GM10847 (cell line): ENCODE data around the gene GLIS2.

Source experiments
- POLR2A ChIP-seq: IDR thresholded peaks from 2 replicates; pipeline ENCODE4 v1.6.1; 2011; ENCODE audit not compliant: insufficient read length; ENCODE audit errors: extremely low read depth

Gene GLIS2

GRCh38 chr16:4323071-4323844, 7.4 kb downstream of the GLIS2 start:
- TF ChIP-seq POLR2A: no peak

GRCh38 chr16:4323845-4324488, 8.1 kb downstream of the GLIS2 start:
- TF ChIP-seq POLR2A: no peak

DNA sequence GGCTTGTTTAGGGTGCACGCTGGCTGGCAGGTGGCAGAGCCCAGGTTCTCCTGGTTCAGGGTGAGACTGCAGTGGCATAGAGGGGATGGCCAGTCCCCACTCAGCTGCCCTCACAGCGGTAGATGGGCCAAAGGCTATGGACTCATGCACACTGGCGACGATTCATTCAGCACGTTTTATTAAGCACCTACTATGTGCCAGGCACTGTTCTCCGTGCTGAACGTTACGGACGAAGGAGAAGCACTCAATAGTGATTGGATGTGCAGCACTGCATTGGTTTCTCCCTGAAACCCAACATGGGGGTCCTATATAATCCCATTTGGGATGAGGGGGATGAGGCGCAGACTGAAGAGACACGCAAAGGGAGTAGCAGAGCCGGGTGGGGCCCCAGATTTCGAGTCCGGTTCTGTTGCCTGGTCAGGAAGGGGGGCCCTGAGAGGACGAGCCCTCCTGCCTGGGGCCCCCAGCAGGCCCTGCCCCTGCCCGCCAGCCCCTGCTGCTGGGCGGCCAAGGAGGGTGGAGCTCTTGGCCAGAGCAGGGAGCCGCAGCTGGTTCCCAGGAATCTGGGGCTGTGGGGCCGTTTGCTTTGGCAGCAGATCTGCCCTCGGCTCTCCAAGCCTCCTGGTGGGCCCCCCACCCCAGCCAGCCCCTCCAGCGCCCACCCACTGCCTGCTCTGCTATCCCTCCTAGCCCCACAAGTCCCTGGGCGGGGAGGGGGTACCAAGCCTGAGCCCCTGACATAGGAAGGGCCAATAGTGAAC, 8.8 kb downstream of the GLIS2 start:
- TF ChIP-seq POLR2A: no peak

DNA sequence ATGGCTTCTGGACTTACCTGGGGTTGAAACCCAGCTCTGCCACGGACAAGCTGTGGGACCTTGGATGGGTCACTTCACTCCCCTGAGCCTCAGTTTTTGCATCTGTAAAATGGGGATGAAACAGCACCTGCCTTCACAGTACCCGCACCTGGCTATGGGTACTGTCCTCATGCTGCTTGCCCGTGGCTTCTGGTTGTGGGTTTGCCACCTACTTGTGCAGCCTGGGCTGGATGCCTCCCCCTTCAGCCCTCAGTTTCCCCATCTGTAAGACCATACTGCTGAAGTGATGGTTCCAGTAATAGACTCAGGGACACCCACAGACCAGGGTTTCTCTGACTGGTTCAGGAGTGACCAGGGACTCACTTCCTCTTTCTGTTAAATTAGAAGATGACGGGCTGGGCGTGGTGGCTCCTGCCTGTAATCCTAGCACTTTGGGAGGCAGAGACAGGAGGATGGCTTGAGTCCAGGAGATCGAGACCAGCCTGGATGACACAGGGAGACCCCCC, 9.4 kb downstream of the GLIS2 start:
- TF ChIP-seq POLR2A: no peak

- TF ChIP-seq POLR2A: no peak
Measured at GRCh38 chr16:4327386-4328045, 11.6 kb downstream of the GLIS2 start.

DNA sequence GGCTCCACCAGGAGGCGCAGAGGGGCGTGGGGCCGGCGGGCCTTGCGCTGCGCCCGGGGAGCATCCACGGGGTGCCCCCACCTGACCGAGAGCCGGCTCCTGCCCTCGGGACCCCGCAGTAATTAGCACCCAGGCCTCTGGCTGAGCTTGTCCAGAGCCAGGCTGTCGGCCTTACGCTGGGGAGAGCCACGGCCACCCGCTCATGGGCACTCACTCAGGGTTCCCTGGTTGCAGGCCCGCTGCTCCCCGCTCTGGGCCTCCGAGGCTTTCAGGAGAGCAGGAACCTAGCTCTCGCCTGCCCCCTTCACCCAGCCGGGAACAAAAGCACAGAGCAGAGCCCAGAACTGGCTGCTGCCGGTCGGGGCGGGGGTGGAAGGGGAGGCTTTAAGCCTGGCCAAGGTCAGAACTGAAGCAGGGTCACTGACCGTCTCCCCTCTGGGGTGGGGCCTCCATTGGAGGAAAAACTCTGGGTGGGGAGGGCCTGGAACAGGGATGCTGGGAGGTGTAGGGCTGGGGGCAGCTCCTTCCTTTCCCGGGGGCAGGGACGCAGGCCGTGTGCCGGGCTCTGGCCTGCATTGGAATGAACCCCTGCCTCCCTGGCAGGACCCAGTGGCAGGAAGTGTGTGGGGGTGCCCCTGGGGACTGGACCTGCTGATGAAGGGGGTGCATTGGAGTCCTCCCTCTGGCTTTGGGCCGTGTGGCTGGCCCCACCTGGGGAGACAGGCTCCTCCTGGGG, 12.3 kb downstream of the GLIS2 start:
- no peak for TF ChIP-seq POLR2A

GRCh38 chr16:4328782-4329775, 13.2 kb downstream of the GLIS2 start:
- no peak for TF ChIP-seq POLR2A

GRCh38 chr16:4330277-4330874, 14.5 kb downstream of the GLIS2 start:
- no peak for TF ChIP-seq POLR2A

GRCh38 chr16:4332083-4332482, 16.2 kb downstream of the GLIS2 start:
- TF ChIP-seq POLR2A: no peak

- TF ChIP-seq POLR2A: no peak
Measured at GRCh38 chr16:4332623-4333307, 16.9 kb downstream of the GLIS2 start.

GRCh38 chr16:4333308-4333638, 17.4 kb downstream of the GLIS2 start:
- TF ChIP-seq POLR2A: no peak

GRCh38 chr16:4334724-4335495, 19.0 kb downstream of the GLIS2 start:
- no peak for TF ChIP-seq POLR2A
